Parathyroid adenoma (tissue), 2 donors: Measurements from ENCODE around the gene TBC1D22A.

ENCODE experiments used
- H2AFZ ChIP-seq: fragments of 300-600 bp; sonication (generic); one replicate; pipeline ENCODE4 v1.7.0; 2017; ENCODE audit warnings: antibody characterized with exemption, mild to moderate bottlenecking
- H3K27ac ChIP-seq: fragments of 300-600 bp; sonication (generic); one replicate; pipeline ENCODE4 v1.7.0; 2017
- H3K27me3 ChIP-seq: fragments of 300-600 bp; sonication (generic); one replicate; pipeline ENCODE4 v1.7.0; 2017; ENCODE audit warnings: low read length; ENCODE audit not compliant: control insufficient read depth, insufficient read depth
- H3K36me3 ChIP-seq: fragments of 300-600 bp; sonication (generic); one replicate; pipeline ENCODE4 v1.7.0; 2017; ENCODE audit warnings: low read length; ENCODE audit not compliant: control insufficient read depth, insufficient read depth
- H3K4me1 ChIP-seq: fragments of 300-600 bp; sonication (generic); one replicate; pipeline ENCODE4 v1.7.0; 2017; ENCODE audit warnings: control low read depth
- H3K4me2 ChIP-seq: fragments of 300-600 bp; sonication (generic); one replicate; pipeline ENCODE4 v1.7.0; 2017; ENCODE audit warnings: low read length
- H3K4me3 ChIP-seq: fragments of 300-600 bp; sonication (generic); one replicate; pipeline ENCODE4 v1.7.0; 2017; ENCODE audit warnings: low read depth, low read length
- H3K79me2 ChIP-seq: fragments of 300-600 bp; sonication (generic); one replicate; pipeline ENCODE4 v1.7.0; 2017; ENCODE audit warnings: control low read depth
- H3K9ac ChIP-seq: fragments of 300-600 bp; sonication (generic); one replicate; pipeline ENCODE4 v1.7.0; 2017; ENCODE audit warnings: mild to moderate bottlenecking
- H3K9me3 ChIP-seq: fragments of 300-600 bp; sonication (generic); one replicate; pipeline ENCODE4 v1.7.0; 2017; ENCODE audit warnings: low read length; ENCODE audit not compliant: control insufficient read depth
- TF ChIP-seq, protein P1 (sequence below): fragments of 300-600 bp; sonication (generic); IDR thresholded peaks from one replicate; pipeline ENCODE4 v1.7.0; 2017; ENCODE audit warnings: antibody characterized with exemption, mild to moderate bottlenecking
- donor health status: primary hyperparathyroidism.

Gene TBC1D22A

DNA sequence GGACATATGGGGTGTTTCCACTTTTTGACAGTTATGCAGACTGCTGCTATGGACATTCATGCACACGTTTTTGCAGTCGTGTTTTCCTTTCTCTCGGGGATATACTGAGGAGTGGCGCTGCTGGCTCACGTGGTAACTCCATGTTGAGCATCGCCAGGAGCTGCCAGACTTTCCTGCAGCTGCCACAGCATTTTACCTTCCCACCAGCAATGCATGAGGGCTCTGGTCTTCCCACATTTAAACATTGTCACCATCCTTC lies 95.4 kb downstream of the TBC1D22A start:
- H3K9ac ChIP-seq, result no peak overlapping the region
- no peaks in the 10 kb centered on the region for H3K27me3 ChIP-seq
- peaks cover 5% of the 10 kb centered on the region for H3K79me2 ChIP-seq
- H3K9me3 ChIP-seq, result no peaks in the 10 kb centered on the region
- no peak overlapping the region for H3K4me2 ChIP-seq
- TF ChIP-seq, protein P1, sequence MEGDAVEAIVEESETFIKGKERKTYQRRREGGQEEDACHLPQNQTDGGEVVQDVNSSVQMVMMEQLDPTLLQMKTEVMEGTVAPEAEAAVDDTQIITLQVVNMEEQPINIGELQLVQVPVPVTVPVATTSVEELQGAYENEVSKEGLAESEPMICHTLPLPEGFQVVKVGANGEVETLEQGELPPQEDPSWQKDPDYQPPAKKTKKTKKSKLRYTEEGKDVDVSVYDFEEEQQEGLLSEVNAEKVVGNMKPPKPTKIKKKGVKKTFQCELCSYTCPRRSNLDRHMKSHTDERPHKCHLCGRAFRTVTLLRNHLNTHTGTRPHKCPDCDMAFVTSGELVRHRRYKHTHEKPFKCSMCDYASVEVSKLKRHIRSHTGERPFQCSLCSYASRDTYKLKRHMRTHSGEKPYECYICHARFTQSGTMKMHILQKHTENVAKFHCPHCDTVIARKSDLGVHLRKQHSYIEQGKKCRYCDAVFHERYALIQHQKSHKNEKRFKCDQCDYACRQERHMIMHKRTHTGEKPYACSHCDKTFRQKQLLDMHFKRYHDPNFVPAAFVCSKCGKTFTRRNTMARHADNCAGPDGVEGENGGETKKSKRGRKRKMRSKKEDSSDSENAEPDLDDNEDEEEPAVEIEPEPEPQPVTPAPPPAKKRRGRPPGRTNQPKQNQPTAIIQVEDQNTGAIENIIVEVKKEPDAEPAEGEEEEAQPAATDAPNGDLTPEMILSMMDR, result no peak
- no peak overlapping the region for H3K4me3 ChIP-seq
- H3K36me3 ChIP-seq, result no peaks in the 10 kb centered on the region
- H3K27ac ChIP-seq, result no peak overlapping the region
- H2AFZ ChIP-seq, result no peak overlapping the region
- no peaks in the 10 kb centered on the region for H3K4me1 ChIP-seq

DNA sequence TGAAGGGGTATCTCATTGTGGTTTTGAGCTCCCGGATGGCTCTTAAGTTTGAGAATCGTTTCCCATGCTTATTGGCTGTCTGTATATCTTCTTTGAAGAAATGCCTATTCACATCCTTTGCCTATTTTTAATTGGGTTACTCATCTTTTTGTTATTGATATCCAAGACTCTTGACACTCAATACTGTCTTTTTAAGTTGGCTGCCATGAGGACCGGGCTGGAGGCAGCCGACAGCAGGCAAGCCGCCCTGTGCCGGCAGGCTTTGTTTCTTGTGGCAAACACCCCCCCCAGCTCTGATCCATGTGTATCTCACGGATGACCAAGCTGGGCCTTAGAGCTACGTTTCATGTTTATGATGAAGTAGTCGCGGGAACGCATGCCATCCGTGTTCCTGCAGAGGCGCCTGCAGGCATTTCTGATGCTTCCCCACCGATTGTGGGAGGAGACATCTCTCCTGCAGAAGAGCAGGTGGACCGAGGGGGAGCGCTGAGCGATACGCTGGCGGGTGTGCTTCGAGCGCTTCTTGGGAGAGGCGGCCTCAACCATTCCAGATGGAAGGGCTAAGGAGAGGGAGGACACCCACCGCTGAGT lies 95.8 kb downstream of the TBC1D22A start:
- no peak overlapping the region for H3K4me2 ChIP-seq
- no peak overlapping the region for H3K4me3 ChIP-seq
- TF ChIP-seq, protein P1, result no peak
- H3K4me1 ChIP-seq, result no peaks in the 10 kb centered on the region
- H3K79me2 ChIP-seq, result peaks cover 2% of the 10 kb centered on the region
- H3K36me3 ChIP-seq, result no peaks in the 10 kb centered on the region
- no peaks in the 10 kb centered on the region for H3K9me3 ChIP-seq
- no peak overlapping the region for H3K9ac ChIP-seq
- no peaks in the 10 kb centered on the region for H3K27me3 ChIP-seq
- no peak overlapping the region for H3K27ac ChIP-seq
- H2AFZ ChIP-seq, result no peak overlapping the region

DNA sequence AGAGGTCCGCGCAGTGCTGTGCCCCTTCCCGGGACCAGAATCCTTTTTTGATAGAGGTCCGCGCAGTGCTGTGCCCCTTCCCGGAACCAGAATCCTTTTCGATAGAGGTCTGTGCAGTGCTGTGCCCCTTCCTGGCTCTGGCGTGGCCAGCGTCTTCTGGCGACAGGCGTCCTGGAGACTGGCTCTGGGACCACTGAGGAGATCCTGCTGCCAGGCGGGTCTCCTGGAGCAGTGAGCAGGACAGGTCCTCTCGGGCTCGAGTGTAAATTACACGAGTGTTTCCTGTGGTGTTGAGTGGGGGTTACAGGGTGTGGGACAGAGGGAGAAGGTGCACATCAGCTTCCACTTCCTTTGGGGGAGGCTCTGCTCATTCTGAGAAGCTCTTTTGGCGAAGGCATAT lies 98.1 kb downstream of the TBC1D22A start:
- TF ChIP-seq, protein P1, result no peak
- no peaks in the 10 kb centered on the region for H3K79me2 ChIP-seq
- H3K4me2 ChIP-seq, result no peak overlapping the region
- no peak overlapping the region for H3K27ac ChIP-seq
- no peaks in the 10 kb centered on the region for H3K27me3 ChIP-seq
- no peaks in the 10 kb centered on the region for H3K4me1 ChIP-seq
- H2AFZ ChIP-seq, result no peak overlapping the region
- H3K4me3 ChIP-seq, result no peak overlapping the region
- no peaks in the 10 kb centered on the region for H3K36me3 ChIP-seq
- no peaks in the 10 kb centered on the region for H3K9me3 ChIP-seq
- H3K9ac ChIP-seq, result no peak overlapping the region

DNA sequence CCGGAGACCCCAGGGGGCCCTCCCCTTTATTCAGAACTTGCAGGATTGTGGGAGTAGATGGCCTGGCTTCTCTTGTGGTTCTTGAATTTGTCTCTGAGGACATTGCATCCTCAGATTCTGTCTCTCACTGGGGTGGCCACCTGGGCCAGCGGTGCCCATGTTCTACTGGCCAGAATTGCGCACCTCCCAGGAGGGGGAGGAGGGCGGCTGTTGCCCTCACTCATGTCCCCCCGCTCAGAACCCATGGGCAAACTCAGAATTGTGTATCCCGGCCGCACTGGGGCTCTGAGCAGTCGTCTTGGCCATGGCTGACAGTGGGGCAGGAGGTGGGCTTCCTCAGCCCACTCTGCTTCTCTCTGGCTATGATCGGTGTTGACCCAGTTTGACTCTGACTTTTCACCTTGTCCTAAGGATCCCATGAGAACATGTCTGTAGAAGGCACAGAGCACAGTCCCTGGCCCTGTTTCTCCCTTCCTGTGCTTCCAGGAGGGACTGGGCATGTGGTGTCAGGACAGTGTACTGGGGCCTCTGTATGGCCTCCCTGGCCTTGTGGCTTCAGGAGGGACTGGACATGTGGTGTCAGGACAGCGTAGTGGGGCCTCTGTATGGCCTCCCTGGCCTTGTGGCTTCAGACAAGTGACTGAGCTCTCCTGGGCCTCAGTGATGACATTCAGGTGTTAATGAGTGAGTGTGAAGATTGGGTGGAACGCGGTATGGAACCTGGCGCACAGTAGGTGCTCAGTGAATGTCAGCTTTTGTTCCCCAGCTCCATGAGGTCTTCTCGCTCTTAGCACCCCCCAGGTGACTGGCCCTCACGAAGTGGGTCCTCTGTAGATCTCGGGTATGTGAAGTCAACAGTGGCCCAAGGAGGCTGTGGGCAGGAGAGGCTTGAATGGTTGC lies 99.3 kb downstream of the TBC1D22A start:
- Histone ChIP-seq H3K27ac (no peak overlapping the region), H3K79me2 (peaks cover 2% of the 10 kb centered on the region), H3K9me3 (no peaks in the 10 kb centered on the region), H3K4me3 (no peak overlapping the region), H2AFZ (no peak overlapping the region), H3K27me3 (no peaks in the 10 kb centered on the region), H3K36me3 (no peaks in the 10 kb centered on the region), H3K4me2 (no peak overlapping the region), H3K9ac (no peak overlapping the region), H3K4me1 (no peaks in the 10 kb centered on the region)
- TF ChIP-seq, protein P1, result no peak
